ENCODE measurements around the gene MRPL52. TPM values are rescaled to one million over a fixed set of nuclear protein-coding genes. Genes with fewer than 3 reads are reported as not detected.

Gene MRPL52
- total RNA-seq, 1 donor from 2014 or later = 16.7 TPM

GRCh38 chr14:22837750-22838538 lies 8.3 kb downstream of the MRPL52 start:
- H3K9me3 ChIP-seq (ENCODE audit: control insufficient read depth in 3 of 3, low read length in 3 of 3) = no peaks in the 10 kb centered on the region
- H3K36me3 ChIP-seq (ENCODE audit: control insufficient read depth in 3 of 3, insufficient read depth in 3 of 3, low read length in 3 of 3) = peaks cover 20 to 40% (median 32%) of the 10 kb centered on the region in 3 donors

GRCh38 chr14:22838631-22839041 lies 8.9 kb downstream of the MRPL52 start:
- peak overlapping the region in 2 of 3 donors; percentile 73 to 80 for H3K4me3 ChIP-seq (ENCODE audit: low read length in 3 of 3)
- peak overlapping the region in 2 of 3 donors; percentile 76 to 85 for H3K9ac ChIP-seq (ENCODE audit: low read depth in 1 of 3, low read length in 3 of 3)
- H3K36me3 ChIP-seq (ENCODE audit: control insufficient read depth in 3 of 3, insufficient read depth in 3 of 3, low read length in 3 of 3) = peaks cover 20 to 41% (median 33%) of the 10 kb centered on the region in 3 donors
- H3K9me3 ChIP-seq (ENCODE audit: control insufficient read depth in 3 of 3, low read length in 3 of 3) = no peaks in the 10 kb centered on the region
- peaks cover 0 to 21% (median 5%) of the 10 kb centered on the region in 3 donors for H3K27me3 ChIP-seq (ENCODE audit: control insufficient read depth in 3 of 3, insufficient read depth in 3 of 3, low read length in 3 of 3)
- peaks cover 17 to 22% (median 21%) of the 10 kb centered on the region in 3 donors for H3K4me1 ChIP-seq (ENCODE audit: control insufficient read depth in 3 of 3, insufficient read depth in 3 of 3, low read length in 3 of 3)
- peak overlapping the region; percentile 87 for H3K27ac ChIP-seq (ENCODE audit: low read depth, low read length)

More at GRCh38 chr14:22837750-22838538, 8.3 kb downstream of the MRPL52 start:
- Histone ChIP-seq H3K27ac (ENCODE audit: low read depth, low read length) (peak overlapping the region; percentile 87), H3K4me3 (ENCODE audit: low read length in 3 of 3) (peak overlapping the region; percentile 73 to 80 (median 78)), H3K27me3 (ENCODE audit: control insufficient read depth in 3 of 3, insufficient read depth in 3 of 3, low read length in 3 of 3) (peaks cover 0 to 21% (median 5%) of the 10 kb centered on the region in 3 donors), H3K9ac (ENCODE audit: low read depth in 1 of 3, low read length in 3 of 3) (peak overlapping the region; percentile 76 to 89 (median 85)), H3K4me1 (ENCODE audit: control insufficient read depth in 3 of 3, insufficient read depth in 3 of 3, low read length in 3 of 3) (peaks cover 17 to 22% (median 21%) of the 10 kb centered on the region in 3 donors)

DNA sequence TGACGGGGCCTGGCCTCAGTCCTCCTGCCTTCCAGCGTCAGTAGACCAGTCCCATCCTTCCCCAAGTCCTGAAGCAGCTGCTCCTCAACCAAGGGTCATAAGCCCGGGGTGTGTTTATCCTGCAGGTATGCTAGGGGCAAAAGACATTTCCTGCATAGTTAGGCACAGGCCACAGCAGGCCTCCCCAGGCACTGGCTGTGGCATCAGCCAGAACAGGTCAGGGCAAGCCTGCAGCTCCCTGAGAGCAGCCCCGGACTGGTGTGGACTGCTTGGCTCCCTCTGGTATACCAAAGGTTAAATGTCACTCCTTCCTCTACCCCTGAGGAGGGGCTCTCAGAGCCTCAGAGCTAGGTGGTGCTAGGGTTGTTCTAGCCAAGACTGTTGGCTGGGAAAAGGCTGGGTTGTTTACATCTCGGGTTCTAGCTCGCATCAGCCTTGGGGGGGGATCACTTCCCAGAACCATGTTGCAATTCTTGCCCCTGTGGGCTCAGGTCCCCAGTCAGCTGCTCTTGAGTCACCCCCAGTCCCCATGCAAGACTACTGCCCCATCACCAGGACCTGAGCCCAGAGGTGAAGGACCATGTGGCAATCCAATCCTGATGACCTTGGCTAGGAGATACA lies 9.6 kb downstream of the MRPL52 start:
- Histone ChIP-seq H3K27ac (ENCODE audit: low read depth, low read length) (peak overlapping the region; percentile 87), H3K36me3 (ENCODE audit: control insufficient read depth in 3 of 3, insufficient read depth in 3 of 3, low read length in 3 of 3) (peaks cover 14 to 37% (median 27%) of the 10 kb centered on the region in 3 donors), H3K9ac (ENCODE audit: low read depth in 1 of 3, low read length in 3 of 3) (peak overlapping the region in 2 of 3 donors; percentile 62 to 85), H3K4me3 (ENCODE audit: low read length in 3 of 3) (peak overlapping the region in 2 of 3 donors; percentile 73 to 80), H3K4me1 (ENCODE audit: control insufficient read depth in 3 of 3, insufficient read depth in 3 of 3, low read length in 3 of 3) (peaks cover 17 to 22% (median 21%) of the 10 kb centered on the region in 3 donors), H3K27me3 (ENCODE audit: control insufficient read depth in 3 of 3, insufficient read depth in 3 of 3, low read length in 3 of 3) (peaks cover 0 to 21% (median 5%) of the 10 kb centered on the region in 3 donors), H3K9me3 (ENCODE audit: control insufficient read depth in 3 of 3, low read length in 3 of 3) (no peaks in the 10 kb centered on the region)

GRCh38 chr14:22841311-22841710 lies 11.6 kb downstream of the MRPL52 start:
- peaks cover 0 to 21% (median 5%) of the 10 kb centered on the region in 3 donors for H3K27me3 ChIP-seq (ENCODE audit: control insufficient read depth in 3 of 3, insufficient read depth in 3 of 3, low read length in 3 of 3)
- peaks cover 20 to 24% (median 23%) of the 10 kb centered on the region in 3 donors for H3K4me1 ChIP-seq (ENCODE audit: control insufficient read depth in 3 of 3, insufficient read depth in 3 of 3, low read length in 3 of 3)
- no peaks in the 10 kb centered on the region for H3K9me3 ChIP-seq (ENCODE audit: control insufficient read depth in 3 of 3, low read length in 3 of 3)
- peak overlapping the region in 1 of 3 donors; percentile 16 for H3K9ac ChIP-seq (ENCODE audit: low read depth in 1 of 3, low read length in 3 of 3)
- H3K27ac ChIP-seq (ENCODE audit: low read depth, low read length) = no peak overlapping the region
- peaks cover 14 to 37% (median 24%) of the 10 kb centered on the region in 3 donors for H3K36me3 ChIP-seq (ENCODE audit: control insufficient read depth in 3 of 3, insufficient read depth in 3 of 3, low read length in 3 of 3)
- H3K4me3 ChIP-seq (ENCODE audit: low read length in 3 of 3) = no peak overlapping the region

DNA sequence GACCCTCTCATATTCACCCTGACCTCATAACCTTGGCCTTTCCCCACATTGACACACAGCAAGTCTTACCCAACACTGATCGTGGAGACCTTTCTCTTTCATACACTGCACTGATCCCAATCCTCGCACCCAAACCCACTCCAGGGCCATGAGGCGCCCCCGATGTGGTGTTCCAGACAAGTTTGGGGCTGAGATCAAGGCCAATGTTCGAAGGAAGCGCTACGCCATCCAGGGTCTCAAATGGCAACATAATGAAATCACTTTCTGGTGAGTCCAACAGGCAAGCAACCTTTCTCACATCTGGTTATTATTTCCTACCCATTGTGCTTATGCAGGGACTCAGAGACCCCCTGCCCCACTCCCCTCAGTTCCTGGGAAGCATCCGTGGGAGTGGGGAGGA lies 12.1 kb downstream of the MRPL52 start:
- Histone ChIP-seq H3K27me3 (ENCODE audit: control insufficient read depth in 3 of 3, insufficient read depth in 3 of 3, low read length in 3 of 3) (peaks cover 0 to 16% (median 5%) of the 10 kb centered on the region in 3 donors), H3K4me3 (ENCODE audit: low read length in 3 of 3) (no peak overlapping the region), H3K27ac (ENCODE audit: low read depth, low read length) (no peak overlapping the region), H3K4me1 (ENCODE audit: control insufficient read depth in 3 of 3, insufficient read depth in 3 of 3, low read length in 3 of 3) (peaks cover 20 to 25% (median 23%) of the 10 kb centered on the region in 3 donors), H3K36me3 (ENCODE audit: control insufficient read depth in 3 of 3, insufficient read depth in 3 of 3, low read length in 3 of 3) (peaks cover 14 to 37% (median 24%) of the 10 kb centered on the region in 3 donors), H3K9ac (ENCODE audit: low read depth in 1 of 3, low read length in 3 of 3) (no peak overlapping the region), H3K9me3 (ENCODE audit: control insufficient read depth in 3 of 3, low read length in 3 of 3) (no peaks in the 10 kb centered on the region)

DNA sequence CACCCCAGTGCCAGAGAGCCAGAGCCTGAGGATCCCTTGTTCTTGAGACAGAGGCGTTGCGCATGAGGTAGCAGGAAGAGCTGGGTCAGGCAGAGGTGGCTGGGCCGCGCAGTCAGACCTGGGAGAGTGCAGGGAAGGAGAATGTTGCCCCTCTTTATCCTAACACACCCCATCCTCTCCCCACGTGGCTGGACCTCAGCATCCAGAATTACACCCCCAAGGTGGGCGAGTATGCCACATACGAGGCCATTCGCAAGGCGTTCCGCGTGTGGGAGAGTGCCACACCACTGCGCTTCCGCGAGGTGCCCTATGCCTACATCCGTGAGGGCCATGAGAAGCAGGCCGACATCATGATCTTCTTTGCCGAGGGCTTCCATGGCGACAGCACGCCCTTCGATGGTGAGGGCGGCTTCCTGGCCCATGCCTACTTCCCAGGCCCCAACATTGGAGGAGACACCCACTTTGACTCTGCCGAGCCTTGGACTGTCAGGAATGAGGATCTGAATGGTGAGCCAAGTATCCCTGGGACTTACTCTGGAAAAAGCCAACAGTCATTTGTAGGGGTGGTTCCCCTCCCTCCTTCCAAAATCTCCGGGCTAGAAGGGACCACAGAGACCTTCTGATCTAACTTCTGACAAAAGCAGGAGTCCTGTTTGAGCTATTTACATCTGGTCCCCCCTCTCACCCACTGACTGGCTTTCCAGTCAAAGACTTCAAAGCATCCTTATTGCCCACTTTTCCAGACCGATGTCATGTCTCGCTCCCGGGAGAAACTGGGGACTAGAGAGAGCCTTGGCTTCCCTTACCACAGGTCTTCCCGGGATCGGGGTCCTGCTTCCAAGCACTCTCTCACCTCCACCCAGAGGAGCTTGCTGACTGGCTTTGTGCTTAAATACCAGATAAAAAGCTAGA lies 12.8 kb downstream of the MRPL52 start:
- H3K9me3 ChIP-seq (ENCODE audit: control insufficient read depth in 3 of 3, low read length in 3 of 3) = no peaks in the 10 kb centered on the region
- H3K36me3 ChIP-seq (ENCODE audit: control insufficient read depth in 3 of 3, insufficient read depth in 3 of 3, low read length in 3 of 3) = peaks cover 14 to 37% (median 24%) of the 10 kb centered on the region in 3 donors
- peaks cover 24 to 26% (median 24%) of the 10 kb centered on the region in 3 donors for H3K4me1 ChIP-seq (ENCODE audit: control insufficient read depth in 3 of 3, insufficient read depth in 3 of 3, low read length in 3 of 3)
- no peak overlapping the region for H3K9ac ChIP-seq (ENCODE audit: low read depth in 1 of 3, low read length in 3 of 3)
- no peak overlapping the region for H3K27ac ChIP-seq (ENCODE audit: low read depth, low read length)
- peaks cover 0 to 9% (median 5%) of the 10 kb centered on the region in 3 donors for H3K27me3 ChIP-seq (ENCODE audit: control insufficient read depth in 3 of 3, insufficient read depth in 3 of 3, low read length in 3 of 3)
- no peak overlapping the region for H3K4me3 ChIP-seq (ENCODE audit: low read length in 3 of 3)

- Histone ChIP-seq H3K9ac (ENCODE audit: low read depth in 1 of 3, low read length in 3 of 3) (no peak overlapping the region), H3K27me3 (ENCODE audit: control insufficient read depth in 3 of 3, insufficient read depth in 3 of 3, low read length in 3 of 3) (peaks cover 0 to 5% (median 0%) of the 10 kb centered on the region in 3 donors), H3K36me3 (ENCODE audit: control insufficient read depth in 3 of 3, insufficient read depth in 3 of 3, low read length in 3 of 3) (peaks cover 14 to 37% (median 24%) of the 10 kb centered on the region in 3 donors), H3K4me3 (ENCODE audit: low read length in 3 of 3) (no peak overlapping the region), H3K9me3 (ENCODE audit: control insufficient read depth in 3 of 3, low read length in 3 of 3) (no peaks in the 10 kb centered on the region), H3K4me1 (ENCODE audit: control insufficient read depth in 3 of 3, insufficient read depth in 3 of 3, low read length in 3 of 3) (peaks cover 29 to 34% (median 32%) of the 10 kb centered on the region in 3 donors), H3K27ac (ENCODE audit: low read depth, low read length) (no peak overlapping the region)
Measured at GRCh38 chr14:22843123-22843925, 13.6 kb downstream of the MRPL52 start.

DNA sequence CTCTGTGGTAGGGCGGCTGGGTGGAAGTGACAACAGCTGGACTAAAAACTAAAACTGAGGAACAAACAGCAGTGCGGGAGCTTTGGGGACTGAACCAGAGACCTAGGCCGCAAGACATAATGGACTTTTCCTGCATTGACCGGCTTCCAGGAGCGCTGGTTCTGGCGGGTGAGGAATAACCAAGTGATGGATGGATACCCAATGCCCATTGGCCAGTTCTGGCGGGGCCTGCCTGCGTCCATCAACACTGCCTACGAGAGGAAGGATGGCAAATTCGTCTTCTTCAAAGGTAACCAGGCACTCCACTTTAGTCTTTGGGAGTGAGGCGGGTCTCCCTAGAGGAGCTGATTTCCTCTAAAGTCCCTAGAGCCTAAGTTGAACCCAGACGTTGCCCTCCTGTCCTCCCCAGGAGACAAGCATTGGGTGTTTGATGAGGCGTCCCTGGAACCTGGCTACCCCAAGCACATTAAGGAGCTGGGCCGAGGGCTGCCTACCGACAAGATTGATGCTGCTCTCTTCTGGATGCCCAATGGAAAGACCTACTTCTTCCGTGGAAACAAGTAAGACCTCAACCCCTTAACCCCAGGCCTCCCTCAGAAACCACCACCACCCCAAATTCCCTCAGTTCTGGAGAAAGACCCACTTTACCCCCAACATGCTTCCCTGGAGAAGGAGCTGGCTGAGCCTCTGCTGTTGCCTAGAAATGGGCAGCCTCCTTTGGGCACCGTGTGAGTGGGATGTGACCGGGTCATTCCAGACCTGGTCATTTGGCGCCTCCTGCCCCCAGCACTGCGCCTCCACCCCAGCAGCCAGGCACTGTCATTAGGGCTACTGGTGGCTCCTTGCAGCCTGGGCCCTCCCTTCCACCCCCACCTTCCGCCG lies 14.8 kb downstream of the MRPL52 start:
- H3K4me3 ChIP-seq (ENCODE audit: low read length in 3 of 3) = no peak overlapping the region
- H3K9me3 ChIP-seq (ENCODE audit: control insufficient read depth in 3 of 3, low read length in 3 of 3) = no peaks in the 10 kb centered on the region
- peaks cover 32 to 36% (median 35%) of the 10 kb centered on the region in 3 donors for H3K4me1 ChIP-seq (ENCODE audit: control insufficient read depth in 3 of 3, insufficient read depth in 3 of 3, low read length in 3 of 3)
- no peak overlapping the region for H3K9ac ChIP-seq (ENCODE audit: low read depth in 1 of 3, low read length in 3 of 3)
- H3K36me3 ChIP-seq (ENCODE audit: control insufficient read depth in 3 of 3, insufficient read depth in 3 of 3, low read length in 3 of 3) = peaks cover 14 to 37% (median 22%) of the 10 kb centered on the region in 3 donors
- no peaks in the 10 kb centered on the region for H3K27me3 ChIP-seq (ENCODE audit: control insufficient read depth in 3 of 3, insufficient read depth in 3 of 3, low read length in 3 of 3)
- H3K27ac ChIP-seq (ENCODE audit: low read depth, low read length) = no peak overlapping the region
